OCI-LY3 (cell line): ENCODE results near the gene MADCAM1.

Experiments
- H2AFZ ChIP-seq: fragments of 200-600, 300-600 bp; shearing (Covaris generic); 2 replicates; pipeline ENCODE4 v1.6.0; 2014; ENCODE audit warnings: antibody characterized with exemption, low read depth, low read length
- H3K27ac ChIP-seq: fragments of 200-600, 300-600 bp; sonication (generic); 2 replicates; pipeline ENCODE4 v1.5.1; 2014; ENCODE audit warnings: mild to moderate bottlenecking, low read length, moderate library complexity, mixed read lengths
- H3K27me3 ChIP-seq: fragments of 200-600, 300-600 bp; sonication (generic); 2 replicates; pipeline ENCODE4 v1.6.1; 2014; ENCODE audit warnings: low read depth, low read length, mixed read lengths
- H3K36me3 ChIP-seq: fragments of 200-600, 300-600 bp; sonication (generic); replicated peaks from 2 replicates; pipeline ENCODE3; 2014; ENCODE audit warnings: low read depth, low read length, mixed read lengths
- H3K4me1 ChIP-seq: fragments of 300-600, 200-600 bp; sonication (generic); 2 replicates; pipeline ENCODE4 v1.6.1; 2014; ENCODE audit warnings: low read length, mixed read lengths
- H3K4me2 ChIP-seq: fragments of 200-600, 300-600 bp; sonication (generic); 2 replicates; pipeline ENCODE4 v1.6.1; 2014; ENCODE audit warnings: low read length, mixed read lengths
- H3K4me3 ChIP-seq: fragments of 300-600, 200-600 bp; sonication (generic); 2 replicates; pipeline ENCODE4 v1.5.1; 2014; ENCODE audit warnings: antibody characterized with exemption, mild to moderate bottlenecking, low read length, moderate library complexity
- H3K79me2 ChIP-seq: fragments of 300-600, 200-600 bp; shearing (Covaris generic); 2 replicates; pipeline ENCODE4 v1.6.1; 2014; ENCODE audit warnings: mild to moderate bottlenecking, low read length, mixed read lengths
- H3K9ac ChIP-seq: fragments of 300-600, 200-600 bp; shearing (Covaris generic); 2 replicates; pipeline ENCODE4 v1.6.0; 2014; ENCODE audit warnings: mild to moderate bottlenecking, low read length, moderate library complexity
- H3K9me3 ChIP-seq: fragments of 200-600, 300-600 bp; shearing (Covaris generic); 2 replicates; pipeline ENCODE4 v1.6.1; 2014; ENCODE audit warnings: low read length, mixed read lengths; ENCODE audit not compliant: insufficient read depth
- H4K20me1 ChIP-seq: fragments of 200-600, 300-600 bp; sonication (generic); 2 replicates; pipeline ENCODE4 v1.6.1; 2016; ENCODE audit warnings: low read length, mixed read lengths; ENCODE audit not compliant: insufficient read depth
- CTCF ChIP-seq: fragments of 200-600, 300-600 bp; sonication (generic); IDR thresholded peaks from 2 replicates; pipeline ENCODE4 v1.5.1; 2014; ENCODE audit warnings: antibody characterized with exemption, low read length, low read depth
- EZH2phosphoT487 ChIP-seq: fragments of 200-600 bp; shearing (Covaris generic); IDR thresholded peaks from 2 replicates; pipeline ENCODE4 v1.6.1; 2018; ENCODE audit warnings: antibody characterized with exemption, mixed run types, low read depth

Gene MADCAM1

GRCh38 chr19:542173-542866 is 46.0 kb downstream of the MADCAM1 start:
- H3K4me2 ChIP-seq = no peak overlapping the region
- no peak overlapping the region for H2AFZ ChIP-seq
- H3K4me3 ChIP-seq = no peak overlapping the region
- no peaks in the 10 kb centered on the region for H3K27me3 ChIP-seq
- TF ChIP-seq EZH2phosphoT487 (no peak), CTCF (no peak)
- H3K9me3 ChIP-seq = no peaks in the 10 kb centered on the region
- no peaks in the 10 kb centered on the region for H4K20me1 ChIP-seq
- H3K4me1 ChIP-seq = no peaks in the 10 kb centered on the region
- H3K36me3 ChIP-seq = peaks cover 11% of the 10 kb centered on the region
- no peak overlapping the region for H3K27ac ChIP-seq
- H3K9ac ChIP-seq = no peak overlapping the region
- H3K79me2 ChIP-seq = no peaks in the 10 kb centered on the region

- H3K27ac ChIP-seq = no peak within 1 kb of the TSS
- no peak within 1 kb of the TSS for H2AFZ ChIP-seq
- no peak for TF ChIP-seq CTCF
- no peak for TF ChIP-seq EZH2phosphoT487
- no peak within 1 kb of the TSS for H3K4me3 ChIP-seq
- H3K36me3 ChIP-seq = peaks cover 5% of the 10 kb centered on the region
- H3K79me2 ChIP-seq = no peaks in the 10 kb centered on the region
- H3K4me1 ChIP-seq = no peaks in the 10 kb centered on the region
- no peak within 1 kb of the TSS for H3K9ac ChIP-seq
- H3K4me2 ChIP-seq = no peak within 1 kb of the TSS
- H4K20me1 ChIP-seq = no peaks in the 10 kb centered on the region
- H3K9me3 ChIP-seq = no peaks in the 10 kb centered on the region
- no peaks in the 10 kb centered on the region for H3K27me3 ChIP-seq
Observed at GRCh38 chr19:543910-544608, 47.8 kb downstream of the MADCAM1 start, which contains the start of gene GZMM. Gene GZMM, plus strand, starts transcription at chr19:544053. Its CDS starts 19 bp downstream, at chr19:544072.

- H3K4me3 ChIP-seq = no peak overlapping the region
- H2AFZ ChIP-seq = no peak overlapping the region
- no peak overlapping the region for H3K9ac ChIP-seq
- H3K4me2 ChIP-seq = no peak overlapping the region
- no peaks in the 10 kb centered on the region for H3K9me3 ChIP-seq
- TF ChIP-seq CTCF (no peak), EZH2phosphoT487 (no peak)
- H4K20me1 ChIP-seq = no peaks in the 10 kb centered on the region
- no peaks in the 10 kb centered on the region for H3K4me1 ChIP-seq
- no peak overlapping the region for H3K27ac ChIP-seq
- no peaks in the 10 kb centered on the region for H3K27me3 ChIP-seq
- no peaks in the 10 kb centered on the region for H3K79me2 ChIP-seq
- H3K36me3 ChIP-seq = no peaks in the 10 kb centered on the region
Observed at GRCh38 chr19:547117-547516, 50.8 kb downstream of the MADCAM1 start.

- TF ChIP-seq CTCF (no peak), EZH2phosphoT487 (no peak)
- no peak overlapping the region for H3K9ac ChIP-seq
Observed at GRCh38 chr19:547836-548720, 51.8 kb downstream of the MADCAM1 start.

More at GRCh38 chr19:547836-548720, 51.8 kb downstream of the MADCAM1 start:
- Histone ChIP-seq H3K36me3 (no peaks in the 10 kb centered on the region), H3K4me1 (no peaks in the 10 kb centered on the region), H3K27ac (no peak overlapping the region), H3K27me3 (no peaks in the 10 kb centered on the region), H2AFZ (no peak overlapping the region), H3K79me2 (no peaks in the 10 kb centered on the region), H4K20me1 (no peaks in the 10 kb centered on the region), H3K4me3 (no peak overlapping the region), H3K4me2 (no peak overlapping the region), H3K9me3 (no peaks in the 10 kb centered on the region)
